SK-N-SH (cell line): ENCODE data around the gene IRGQ. TPM values are rescaled to one million over a fixed set of nuclear protein-coding genes. Genes with fewer than 3 reads are reported as not detected.
A peak's percentile ranks its signal among the peaks of the same experiment; 100 is the strongest.

Source experiments
- CTCF ChIA-PET: fragments of 300-600, 350-600 bp; formaldehyde crosslinking; extraction: SDS; loops from one replicate; lab custom pipeline; 2021; lab: Yijun Ruan, JAX
- POLR2A ChIA-PET: fragments of 350-600 bp; sonication (Branson Sonifier 250); formaldehyde crosslinking; extraction: SDS; loops from one replicate; lab custom pipeline; 2020; ENCODE audit warnings: antibody characterized with exemption, inconsistent platforms; lab: Yijun Ruan, JAX
- DNase-seq: peaks from one replicate; pipeline ENCODE4 v3.0.0; 2012
- H2AFZ ChIP-seq: fragments of 200-600 bp; sonication (generic); 2 replicates; pipeline ENCODE4 v1.8.1; 2016; ENCODE audit warnings: antibody characterized with exemption, mild to moderate bottlenecking, low read depth
- H3F3A ChIP-seq: fragments of 200-600 bp; sonication (generic); replicated peaks from 2 replicates; pipeline ENCODE3; 2016; ENCODE audit warnings: antibody characterized with exemption, mild to moderate bottlenecking; ENCODE audit not compliant: insufficient read depth
- H3K27ac ChIP-seq, 2 experiments: fragments of 200-500 bp in 1 of 2; fragments of 200-600 bp in 1 of 2; sonication (Bioruptor generic) in 1 of 2; sonication (generic), shearing (Covaris generic) in 1 of 2; 2 replicates each; pipeline versions ENCODE4 v1.5.1 to v1.6.1; 2014 to 2016; ENCODE audit warnings: low read depth in 2 of 2, inconsistent platforms in 1 of 2, low read length in 1 of 2, mild to moderate bottlenecking in 1 of 2, mixed read lengths in 1 of 2
- H3K27me3 ChIP-seq: fragments of 200-600 bp; sonication (generic), shearing (Covaris generic); 2 replicates; pipeline ENCODE4 v1.6.1; 2016; ENCODE audit warnings: mixed run types; ENCODE audit not compliant: insufficient read depth
- H3K36me3 ChIP-seq, 2 experiments: fragments of 200-500 bp in 1 of 2; fragments of 200-600 bp in 1 of 2; sonication (Bioruptor generic) in 1 of 2; sonication (generic) in 1 of 2; replicated peaks in 1 of 2; 2 replicates each; pipeline versions ENCODE3 to v1.5.1; 2014 to 2016; ENCODE audit warnings: low read length in 1 of 2, mild to moderate bottlenecking in 1 of 2; ENCODE audit not compliant: insufficient read depth in 2 of 2, control insufficient read depth in 1 of 2
- H3K4me1 ChIP-seq, 2 experiments: fragments of 200-500 bp in 1 of 2; fragments of 200-600 bp in 1 of 2; sonication (Bioruptor generic) in 1 of 2; sonication (generic), shearing (Covaris generic) in 1 of 2; 2 replicates each; pipeline versions ENCODE4 v1.5.1 to v1.6.1; 2014 to 2016; ENCODE audit warnings: low read depth in 1 of 2, low read length in 1 of 2, mixed run types in 1 of 2; ENCODE audit not compliant: insufficient read depth in 2 of 2, control insufficient read depth in 1 of 2
- H3K4me2 ChIP-seq: fragments of 200-600 bp; sonication (generic), shearing (Covaris generic); 2 replicates; pipeline ENCODE4 v1.6.1; 2017; ENCODE audit warnings: mixed run types
- H3K4me3 ChIP-seq, 2 experiments: fragments of 200-500 bp in 1 of 2; fragments of 200-600 bp in 1 of 2; sonication (Bioruptor generic) in 1 of 2; sonication (generic), shearing (Covaris generic) in 1 of 2; 2 replicates each; pipeline versions ENCODE4 v1.5.1 to v1.8.1; 2014 to 2016; ENCODE audit warnings: low read depth in 2 of 2, inconsistent platforms in 1 of 2, low read length in 1 of 2, mild to moderate bottlenecking in 1 of 2, mixed read lengths in 1 of 2, moderate library complexity in 1 of 2
- H3K79me2 ChIP-seq: fragments of 200-600 bp; sonication (generic); 2 replicates; pipeline ENCODE4 v1.8.1; 2017; ENCODE audit warnings: mild to moderate bottlenecking; ENCODE audit not compliant: insufficient read depth
- H3K9ac ChIP-seq: fragments of 200-600 bp; sonication (generic); 2 replicates; pipeline ENCODE4 v1.6.1; 2017; ENCODE audit warnings: mixed run types
- H3K9me2 ChIP-seq: fragments of 200-600 bp; sonication (generic); 2 replicates; pipeline ENCODE4 v1.6.1; 2017; ENCODE audit warnings: mixed run types
- H3K9me3 ChIP-seq: fragments of 200-600 bp; sonication (generic); 2 replicates; pipeline ENCODE4 v1.6.1; 2017; ENCODE audit warnings: mixed run types, mild to moderate bottlenecking, moderate library complexity
- H4K20me1 ChIP-seq: fragments of 200-600 bp; sonication (generic); 2 replicates; pipeline ENCODE4 v1.6.1; 2017; ENCODE audit warnings: mild to moderate bottlenecking, mixed run types; ENCODE audit not compliant: insufficient read depth
- CHD2 ChIP-seq: fragments of 150-350 bp; IDR thresholded peaks from 2 replicates; pipeline ENCODE4 v1.6.1; 2018; ENCODE audit warnings: low read length; ENCODE audit not compliant: partially characterized antibody
- CTCF ChIP-seq: fragments of 200-600 bp; sonication (generic); IDR thresholded peaks from 2 replicates; pipeline ENCODE4 v1.6.1; 2017; ENCODE audit warnings: antibody characterized with exemption, mild to moderate bottlenecking, moderate library complexity
- EP300 ChIP-seq, 2 experiments: IDR thresholded peaks; 2 replicates each; pipeline versions ENCODE4 v1.4.0 to v1.6.1; 2012; ENCODE audit warnings: borderline replicate concordance in 1 of 2, low read depth in 1 of 2, low read length in 1 of 2
- FOXJ3 ChIP-seq: sonication (generic); formaldehyde crosslinking; IDR thresholded peaks from 2 replicates; pipeline ENCODE4 v1.5.1; 2020; ENCODE audit warnings: mild to moderate bottlenecking, missing genetic modification reagents
- GABPA ChIP-seq: IDR thresholded peaks from 2 replicates; pipeline ENCODE4 v1.4.0; 2012; ENCODE audit warnings: low read depth, mild to moderate bottlenecking
- GATA2 ChIP-seq: sonication (generic); formaldehyde crosslinking; IDR thresholded peaks from 2 replicates; pipeline ENCODE4 v1.5.0; 2020; ENCODE audit warnings: mild to moderate bottlenecking, missing genetic modification reagents
- MAX ChIP-seq: IDR thresholded peaks from 2 replicates; pipeline ENCODE4 v1.4.0; 2012; ENCODE audit warnings: low read depth
- MXI1 ChIP-seq: IDR thresholded peaks from 2 replicates; pipeline ENCODE4 v1.6.1; 2012; ENCODE audit warnings: mild to moderate bottlenecking, low read depth, low read length, improper control_type of control experiment
- NRF1 ChIP-seq: IDR thresholded peaks from 2 replicates; pipeline ENCODE4 v1.6.1; 2012; ENCODE audit warnings: low read depth, mild to moderate bottlenecking, low read length
- POLR2AphosphoS5 ChIP-seq: IDR thresholded peaks from 2 replicates; pipeline ENCODE4 v1.6.1; 2012; ENCODE audit warnings: low read depth, low read length
- RAD21 ChIP-seq: IDR thresholded peaks from 2 replicates; pipeline ENCODE4 v1.6.1; 2012; ENCODE audit warnings: mild to moderate bottlenecking, low read length
- RCOR1 ChIP-seq: fragments of 150-350 bp; IDR thresholded peaks from 2 replicates; pipeline ENCODE4 v1.6.1; 2017; ENCODE audit warnings: antibody characterized with exemption, low read length
- TAF1 ChIP-seq: IDR thresholded peaks from 2 replicates; pipeline ENCODE4 v1.6.1; 2012; ENCODE audit warnings: low read depth, mild to moderate bottlenecking, low read length, moderate library complexity, borderline replicate concordance
- USF1 ChIP-seq: IDR thresholded peaks from 2 replicates; pipeline ENCODE4 v1.4.0; 2012; ENCODE audit warnings: low read depth, borderline replicate concordance
- ZBTB33 ChIP-seq: IDR thresholded peaks from 2 replicates; pipeline ENCODE4 v1.4.0; 2012; ENCODE audit warnings: low read depth, borderline replicate concordance
- WGBS: methylation state at CpG from one replicate; pipeline ENCODE4 v1.1.6; 2017; ENCODE audit warnings: low lambda C conversion rate; 5-methylcytosine and 5-hydroxymethylcytosine counted together
- polyA plus RNA-seq, 3 experiments: library from polyadenylated mRNA; depleted of rRNA; stranded (reverse); fragments of >200 nt; gene quantifications; 2 replicates each; pipeline ENCODE4 v1.2.3, GENCODE V29; 2012

Gene IRGQ
- polyA plus RNA-seq, 1 of the 3 experiments (the other 2 are of a cell fraction), result 8.4 TPM

GRCh38 chr19:43619262-43620060, 23.5 kb upstream of the IRGQ start, which contains the start of gene ZNF428:
Gene ZNF428, minus strand, starts transcription at chr19:43619629. Its CDS starts 5,325 bp downstream, at chr19:43614304.
- Histone ChIP-seq H3K79me2 (peaks cover 46% of the 10 kb centered on the region), H3K4me2 (peak within 1 kb of the TSS; percentile 87), H3K36me3 (peaks cover 0 to under 1% of the 10 kb centered on the region in 2 experiments), H3K4me3 (peak within 1 kb of the TSS; percentile 68 to 72), H3K9me3 (no peaks in the 10 kb centered on the region), H3K4me1 (peaks cover 7 to 12% of the 10 kb centered on the region in 2 experiments; a peak in 2 of 4 replicates), H3K27me3 (no peaks in the 10 kb centered on the region), H3F3A (peaks cover 4% of the 10 kb centered on the region), H3K9me2 (no peaks in the 10 kb centered on the region), H2AFZ (peak within 1 kb of the TSS; percentile 88), H3K9ac (peak within 1 kb of the TSS; percentile 86), H3K27ac (peak within 1 kb of the TSS; percentile 74 to 98), H4K20me1 (no peaks in the 10 kb centered on the region)
- ChIA-PET CTCF (interaction anchor here (2.5 kb wide), 1 partner anchor 64 kb away, joined by 7 read pairs; no protein-coding TSS in a partner anchor), POLR2A (interaction anchor here (0.6 to 1.1 kb wide), 2 partner anchors 8 to 49 kb away, joined by 3 to 5 read pairs; no protein-coding TSS in a partner anchor)
- DNase-seq, result peak; percentile 95
- TF ChIP-seq EP300 (IDR thresholded peaks at IDR 0.05; ENCODE audit: borderline replicate concordance in 1 of 2, low read depth in 1 of 2, low read length in 1 of 2), result peak in 1 of 2 experiments; percentile 9; a peak in 1 of 4 replicates
- TF ChIP-seq POLR2AphosphoS5, result peak; percentile 14; the same call in 1 of the 2 replicates
- TF ChIP-seq USF1, result no peak
- TF ChIP-seq NRF1, result peak; percentile 90
- no peak for TF ChIP-seq CTCF
- 0 out of 2 replicates have a peak, but pooled peaks have one; percentile 2 for TF ChIP-seq MXI1
- TF ChIP-seq MAX, result peak; percentile 73
- 2% methylated on average over 46 of the region's 81 CpGs for WGBS

GRCh38 chr19:43618921-43619261, 23.0 kb upstream of the IRGQ start:
- Histone ChIP-seq H3K27me3 (no peaks in the 10 kb centered on the region), H3K9me2 (no peaks in the 10 kb centered on the region), H3K79me2 (peaks cover 46% of the 10 kb centered on the region), H2AFZ (peak overlapping the region; percentile 88), H3F3A (peaks cover 4% of the 10 kb centered on the region), H3K36me3 (peaks cover 0 to 4% of the 10 kb centered on the region in 2 experiments), H3K4me1 (peaks cover 7 to 12% of the 10 kb centered on the region in 2 experiments; a peak in 2 of 4 replicates), H4K20me1 (no peaks in the 10 kb centered on the region), H3K4me3 (peak overlapping the region; percentile 68 to 72), H3K9ac (peak overlapping the region; percentile 86), H3K9me3 (no peaks in the 10 kb centered on the region), H3K27ac (peak overlapping the region; percentile 74 to 98), H3K4me2 (peak overlapping the region; percentile 87)
- POLR2A ChIA-PET, result no interaction called here
- TF ChIP-seq GATA2 (CRISPR knock-in tag) (peak; percentile 42; the same call in 1 of the 2 replicates), ZBTB33 (no peak), TAF1 (peak; percentile 47; the same call in 1 of the 2 replicates), CHD2 (peak; percentile 43), FOXJ3 (no peak), MAX (0 out of 2 replicates have a peak, but pooled peaks have one; percentile 41), GABPA (no peak), RCOR1 (no peak), MXI1 (peak; percentile 64), RAD21 (no peak)
- CTCF ChIA-PET, result interaction anchor here (1.8 kb wide), 1 partner anchor 25 kb away, joined by 7 read pairs; no protein-coding TSS in a partner anchor
- WGBS, result 1% methylated on average over 8 of the region's 14 CpGs
- DNase-seq, result peak; percentile 82
